Stimulated activated CD8-positive, alpha-beta memory T cell treated with anti-CD3 and anti-CD28 coated beads, Interleukin-12 subunit alpha, Interleukin-12 subunit beta, amount 100 ng/mL, for 24 hours (primary cell): ENCODE measurements around the gene MAP2K1.
A peak's percentile ranks its signal among the peaks of the same experiment; 100 is the strongest.

Experiments
- DNase-seq: peaks from one replicate; pipeline ENCODE4 v3.0.0-alpha.2; 2020; ENCODE audit errors: extremely low read depth

MAP2K1 gene

GRCh38 chr15:66503780-66504562, 117.3 kb downstream of the MAP2K1 start:
- DNase-seq, result no peak

- DNase-seq, result peak; percentile 61
Measured at GRCh38 chr15:66504563-66505429, 118.1 kb downstream of the MAP2K1 start, which contains the start of the genes RPL4 and ZWILCH. TSS of gene RPL4 (minus strand) at chr15:66504855. CDS start at chr15:66504790, 65 bp downstream. TSS of gene ZWILCH (plus strand) at chr15:66505326. CDS start at chr15:66505339, 13 bp downstream.

DNA sequence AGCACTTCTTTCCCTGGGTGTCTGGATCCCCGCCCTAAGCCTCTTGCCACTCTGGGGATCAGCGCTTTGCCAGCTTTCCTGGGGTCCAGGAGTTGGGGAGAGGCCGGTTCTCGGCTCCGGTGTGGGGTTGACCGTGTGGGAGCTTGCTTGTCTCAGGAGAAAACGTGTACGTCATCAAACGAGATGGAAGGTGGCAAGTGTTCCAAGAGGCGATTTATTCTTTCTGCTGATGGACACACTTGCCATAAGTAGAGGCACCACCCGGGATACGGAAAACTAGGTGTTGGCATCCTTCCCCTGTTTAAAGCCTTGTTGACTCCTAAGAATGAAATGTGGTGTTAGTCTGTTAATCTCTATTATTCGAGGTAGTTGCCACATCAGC, 118.7 kb downstream of the MAP2K1 start:
- DNase-seq, result no peak

DNA sequence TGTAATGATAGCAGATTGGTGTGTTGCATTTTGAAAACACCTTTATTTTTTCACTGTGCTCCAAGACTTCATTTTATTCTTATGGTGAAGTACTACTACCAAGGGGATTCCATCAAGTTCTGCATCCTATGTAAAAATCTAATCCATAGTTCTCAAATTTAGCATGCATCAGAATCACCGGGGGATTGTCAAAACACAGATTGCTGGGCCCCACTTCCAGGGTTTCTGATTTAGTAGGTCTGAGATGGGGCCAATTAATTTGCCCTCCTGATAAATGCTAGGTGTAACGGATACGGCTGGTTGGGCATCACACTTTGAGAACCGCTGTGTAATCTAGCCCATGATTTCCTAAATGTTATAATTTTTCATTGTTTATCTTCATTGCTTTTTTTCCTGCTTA, 119.1 kb downstream of the MAP2K1 start:
- no peak for DNase-seq

DNA sequence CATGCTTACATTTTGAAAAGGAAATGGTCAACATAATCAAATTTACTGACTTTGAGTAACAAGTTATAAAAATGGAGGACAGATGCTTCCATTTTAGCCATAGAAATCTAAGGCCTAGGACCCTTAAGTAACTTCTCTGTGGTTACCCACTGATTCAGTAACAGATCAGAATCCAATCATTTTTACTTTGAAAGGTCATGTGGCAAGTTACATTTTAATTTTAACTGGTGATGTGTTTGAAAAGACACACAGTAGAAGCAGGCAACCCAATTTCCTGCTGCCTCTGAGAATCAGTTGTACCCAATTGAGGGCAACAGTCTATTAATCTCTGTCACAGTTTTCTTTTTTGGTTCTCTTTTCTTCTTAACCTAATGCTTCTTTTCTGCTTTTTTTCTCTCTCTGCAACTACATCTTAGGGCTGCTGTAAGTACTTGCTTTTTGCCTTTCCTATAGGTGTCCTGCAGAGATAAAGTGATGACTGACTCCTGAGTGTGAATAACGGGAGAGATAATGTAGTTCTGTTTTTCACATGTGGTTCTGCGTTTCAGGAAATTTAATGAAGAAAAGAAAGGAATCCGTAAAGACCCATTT, 121.7 kb downstream of the MAP2K1 start:
- DNase-seq, result no peak

DNA sequence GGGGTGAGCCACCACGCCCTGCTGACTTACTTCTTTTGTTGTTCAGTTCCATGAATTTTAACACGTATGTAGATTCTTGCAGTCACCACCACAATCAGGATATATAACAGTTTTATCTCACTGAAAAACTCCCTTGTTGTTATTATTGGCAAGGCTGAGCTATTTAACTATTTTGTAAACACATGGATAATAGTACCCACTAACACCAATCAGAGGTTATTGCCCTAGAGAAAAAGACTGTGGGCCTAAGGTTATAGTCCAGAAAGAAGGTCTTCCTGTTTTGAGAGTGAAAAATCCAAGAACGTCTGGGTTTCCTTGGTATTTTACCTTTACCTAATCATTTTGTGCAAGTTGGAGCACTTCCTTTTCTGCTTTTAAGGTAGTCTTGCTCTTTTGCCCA, 127.9 kb downstream of the MAP2K1 start:
- DNase-seq, result no peak

DNA sequence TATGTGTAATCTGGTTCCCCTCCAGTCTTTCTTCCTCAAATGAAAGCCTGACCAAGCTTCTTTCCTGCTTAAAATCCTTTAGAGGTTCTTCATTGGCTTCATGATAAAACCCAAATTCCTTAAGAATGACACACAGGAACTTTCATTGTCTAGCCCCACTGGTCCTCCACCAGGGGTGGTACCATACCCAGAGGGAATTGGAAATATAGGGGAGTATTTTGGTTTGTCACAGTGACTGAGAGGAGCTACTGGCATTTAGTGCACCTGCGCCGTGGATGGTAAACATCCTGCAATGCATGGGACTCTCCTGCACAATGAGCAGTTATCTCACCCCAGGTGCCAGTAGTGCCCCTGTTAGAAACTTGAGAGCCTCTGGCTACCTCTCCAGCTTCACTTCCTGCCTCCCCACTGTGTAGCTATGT, 129.2 kb downstream of the MAP2K1 start:
- no peak for DNase-seq

DNA sequence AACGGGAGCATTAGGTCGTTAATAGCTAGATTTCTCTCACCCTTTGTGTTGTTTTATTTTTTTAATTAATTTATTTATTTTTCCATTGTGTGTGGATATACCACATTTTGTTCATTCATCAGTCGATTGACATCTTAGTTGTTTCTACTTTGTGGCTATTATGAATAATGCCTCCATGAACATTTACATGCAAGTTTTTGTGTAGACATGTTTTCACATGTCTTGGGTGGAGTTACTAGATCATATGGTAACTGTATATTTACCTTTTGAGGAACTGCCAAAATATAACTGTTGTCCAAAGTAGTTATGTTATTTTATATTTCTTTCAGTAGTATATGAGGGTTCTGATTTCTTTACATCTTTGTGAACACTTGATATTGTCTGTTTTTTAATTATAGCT, 137.2 kb downstream of the MAP2K1 start:
- DNase-seq, result no peak

GRCh38 chr15:66524838-66525237, 138.1 kb downstream of the MAP2K1 start:
- no peak for DNase-seq

DNA sequence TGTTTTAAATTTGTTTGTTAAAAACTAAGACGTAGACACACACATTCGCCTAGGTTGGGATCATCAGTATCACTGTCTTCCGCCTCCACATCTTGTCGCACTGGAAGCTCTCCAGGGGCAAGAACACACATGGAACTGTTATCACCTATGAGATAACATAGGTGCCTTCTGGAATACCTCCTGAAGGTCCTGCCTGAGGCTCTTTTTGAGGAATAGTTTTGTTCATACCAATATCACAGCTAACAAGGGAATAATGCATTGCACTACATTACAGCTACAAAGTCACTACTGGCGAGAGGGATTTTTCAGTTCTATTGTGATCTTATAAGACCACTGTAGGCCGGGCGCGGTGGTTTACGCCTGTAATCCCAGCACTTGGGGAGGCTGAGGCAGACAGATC, 148.3 kb downstream of the MAP2K1 start:
- DNase-seq, result no peak
